Activated naive CD4-positive, alpha-beta T cell (primary cell): ENCODE measurements around the gene PROX1.
A peak's percentile ranks its signal among the peaks of the same experiment; 100 is the strongest.

Experiments
- DNase-seq, 4 experiments: peaks; one replicate each; lab custom pipeline; 2025; lab: John Stamatoyannopoulos, UW

The PROX1 gene

GRCh38 chr1:213997772-213998107, 10.0 kb downstream of the PROX1 start:
- no peak for DNase-seq

GRCh38 chr1:213998785-213999184, 11.0 kb downstream of the PROX1 start:
- no peak for DNase-seq

GRCh38 chr1:213999732-214000131, 12.0 kb downstream of the PROX1 start:
- DNase-seq = no peak

DNA sequence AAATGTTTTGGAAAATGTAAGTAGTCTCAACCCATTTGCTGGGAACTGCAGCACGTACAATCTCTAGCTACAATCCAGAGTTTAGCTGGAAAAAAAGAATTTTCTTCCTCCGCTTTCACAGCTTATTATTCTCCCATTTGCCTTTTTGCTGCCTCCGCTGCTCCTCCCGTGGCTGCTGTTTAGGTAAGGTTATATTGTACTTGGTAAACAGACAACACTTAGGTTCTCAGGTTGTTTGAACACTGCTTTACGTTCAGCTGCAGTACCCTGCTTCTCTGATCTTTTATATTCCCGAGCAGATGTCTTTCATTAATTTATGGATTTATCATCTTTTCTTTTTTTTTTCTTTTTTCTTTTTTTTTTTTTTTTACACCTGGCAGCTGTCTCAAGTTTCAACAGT, 14.3 kb downstream of the PROX1 start:
- DNase-seq = no peak

GRCh38 chr1:214002472-214002871, 14.7 kb downstream of the PROX1 start:
- DNase-seq = no peak

DNA sequence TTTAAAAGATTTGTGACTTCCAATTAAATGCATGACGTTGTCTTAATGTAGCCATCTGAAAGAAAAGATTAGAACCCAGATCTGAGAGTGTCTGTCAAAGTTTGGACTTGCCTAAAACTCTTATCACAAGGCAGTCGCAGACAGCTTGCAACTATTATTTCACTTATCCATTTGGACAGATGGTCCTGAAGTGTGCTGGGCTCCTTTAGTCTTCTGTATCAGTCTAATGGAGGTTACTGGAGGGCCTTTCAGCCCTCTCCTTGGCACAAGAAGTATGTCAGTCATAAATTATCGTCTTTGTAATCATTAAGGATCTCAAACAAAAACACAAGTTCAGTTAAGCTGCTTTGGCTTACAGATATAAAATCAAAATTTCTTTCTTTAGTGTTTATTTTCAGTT, 15.5 kb downstream of the PROX1 start:
- DNase-seq = no peak

GRCh38 chr1:214004014-214004413, 16.2 kb downstream of the PROX1 start:
- no peak for DNase-seq

- DNase-seq = no peak
These were observed 17.0 kb downstream of the PROX1 start for GRCh38 chr1:214004795-214005194.

- DNase-seq = no peak
These were observed 17.9 kb downstream of the PROX1 start for GRCh38 chr1:214005708-214006107.

- no peak for DNase-seq
These were observed 19.1 kb downstream of the PROX1 start for GRCh38 chr1:214006845-214007244.

- no peak for DNase-seq
These were observed 20.6 kb downstream of the PROX1 start for GRCh38 chr1:214008347-214008746.

- no peak for DNase-seq
These were observed 21.1 kb downstream of the PROX1 start for GRCh38 chr1:214008791-214009422.

GRCh38 chr1:214009423-214010196, 21.8 kb downstream of the PROX1 start:
- no peak for DNase-seq

GRCh38 chr1:214010197-214010573, 22.4 kb downstream of the PROX1 start:
- no peak for DNase-seq

DNA sequence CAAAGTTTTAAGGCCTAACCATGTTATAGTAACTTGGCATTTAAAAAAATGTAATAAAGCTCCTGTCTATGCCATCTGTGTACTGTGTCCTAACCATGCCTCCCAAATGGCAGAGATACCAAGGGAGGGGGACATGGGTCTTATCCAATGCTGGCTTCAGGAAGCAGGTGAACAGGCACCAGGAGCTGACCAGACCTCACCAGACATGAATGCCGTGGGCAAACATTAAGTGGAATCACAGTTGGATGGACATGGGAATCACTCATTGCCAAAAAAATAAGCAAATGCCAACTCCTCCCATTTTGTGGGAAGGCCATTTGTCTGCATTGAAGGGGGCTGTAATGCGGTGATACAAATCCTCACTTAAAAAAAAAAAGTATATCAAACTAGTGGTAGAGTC, 22.9 kb downstream of the PROX1 start:
- DNase-seq = no peak

DNA sequence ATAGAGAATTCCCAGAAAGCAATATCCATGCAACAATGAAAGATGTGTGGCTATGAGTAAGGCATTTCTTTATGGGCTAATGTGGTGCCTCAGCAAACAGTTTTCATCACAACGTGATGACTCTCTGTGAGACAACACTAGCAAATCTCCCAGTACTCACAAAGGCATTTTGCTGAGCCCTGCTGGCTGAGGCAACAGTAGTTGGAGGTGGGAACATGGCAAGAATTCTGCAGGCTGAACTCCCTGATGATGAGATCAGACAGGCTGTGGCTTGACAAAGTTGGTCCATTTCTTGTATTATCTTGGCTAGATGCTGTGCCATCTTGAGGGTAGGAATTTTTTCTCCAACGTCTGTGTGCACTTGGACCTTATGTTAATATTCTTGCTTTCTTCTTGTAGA, 24.6 kb downstream of the PROX1 start:
- no peak for DNase-seq

- no peak for DNase-seq
These were observed 26.0 kb downstream of the PROX1 start for GRCh38 chr1:214013614-214014377.

- no peak for DNase-seq
These were observed 27.0 kb downstream of the PROX1 start for GRCh38 chr1:214014730-214015129.

- DNase-seq = no peak
These were observed 29.6 kb downstream of the PROX1 start for GRCh38 chr1:214017191-214017982.

GRCh38 chr1:214018386-214019268, 30.9 kb downstream of the PROX1 start:
- peak in 2 of 4 experiments; percentile 1 to 2 for DNase-seq

DNA sequence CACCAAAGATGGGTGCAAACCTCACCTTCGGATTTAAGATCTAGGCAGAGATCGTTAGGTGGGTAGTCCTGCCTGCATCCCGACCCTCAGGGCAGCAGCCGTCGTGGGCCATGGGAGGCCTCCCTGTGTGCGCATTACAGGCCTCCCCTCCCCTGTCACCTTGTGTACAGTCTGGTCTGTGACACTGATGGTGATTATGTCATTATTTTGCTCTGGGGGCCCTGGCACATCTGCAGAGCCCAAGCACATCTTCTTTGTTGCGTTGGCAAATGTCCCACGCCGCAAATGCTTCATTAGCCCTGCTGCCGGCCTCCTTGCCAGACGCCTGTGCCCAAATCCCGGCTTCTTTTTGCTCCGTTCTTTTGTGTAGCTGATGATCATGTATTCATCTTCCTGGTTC, 31.7 kb downstream of the PROX1 start:
- DNase-seq = no peak
